Mesenchymal stem cell (in vitro differentiated cells and primary cell): Measurements from ENCODE around the gene UPP1.
A peak's percentile ranks its signal among the peaks of the same experiment; 100 is the strongest.

Experiments
- DNase-seq: peaks from one replicate; pipeline ENCODE4 v3.0.0-alpha.2; 2013
- H2AFZ ChIP-seq: one replicate; pipeline ENCODE4 v1.6.1; 2013; ENCODE audit warnings: low read depth, mild to moderate bottlenecking, control low read depth, inconsistent platforms, low read length, moderate library complexity
- H2AK5ac ChIP-seq: 2 replicates; pipeline ENCODE4 v1.6.1; 2013; ENCODE audit warnings: low read length, moderate library complexity, mild to moderate bottlenecking, inconsistent platforms; ENCODE audit not compliant: severe bottlenecking
- H2BK120ac ChIP-seq: one replicate; pipeline ENCODE4 v1.6.1; 2013; ENCODE audit warnings: low read depth, mild to moderate bottlenecking, inconsistent platforms, low read length, moderate library complexity
- H2BK12ac ChIP-seq, 2 experiments: one replicate each; pipeline ENCODE4 v1.6.1; 2013; ENCODE audit warnings: inconsistent platforms in 2 of 2, low read length in 2 of 2, mild to moderate bottlenecking in 2 of 2, moderate library complexity in 2 of 2, control low read depth in 1 of 2
- H2BK15ac ChIP-seq: one replicate; pipeline ENCODE4 v1.6.1; 2013; ENCODE audit warnings: mild to moderate bottlenecking, low read depth, inconsistent platforms; ENCODE audit not compliant: poor library complexity, severe bottlenecking
- H2BK5ac ChIP-seq: 2 replicates; pipeline ENCODE4 v1.6.1; 2013; ENCODE audit warnings: low read depth, mild to moderate bottlenecking, low read length, control low read depth, inconsistent platforms; ENCODE audit not compliant: poor library complexity, severe bottlenecking
- H3K14ac ChIP-seq, 2 experiments: one replicate each; pipeline ENCODE4 v1.6.1; 2013; ENCODE audit warnings: inconsistent platforms in 2 of 2, low read length in 2 of 2, control low read depth in 1 of 2, mild to moderate bottlenecking in 1 of 2, moderate library complexity in 1 of 2
- H3K18ac ChIP-seq, 2 experiments: one replicate each; pipeline ENCODE4 v1.6.1; 2013; ENCODE audit warnings: inconsistent platforms in 2 of 2, low read length in 2 of 2, control low read depth in 1 of 2, low read depth in 1 of 2, mild to moderate bottlenecking in 1 of 2
- H3K23ac ChIP-seq, 2 experiments: one replicate each; pipeline ENCODE4 v1.6.1; 2013; ENCODE audit warnings: inconsistent platforms in 2 of 2, low read length in 2 of 2, mild to moderate bottlenecking in 2 of 2, moderate library complexity in 2 of 2, control low read depth in 1 of 2
- H3K27ac ChIP-seq: 2 replicates; pipeline ENCODE4 v1.5.1; 2013; ENCODE audit warnings: mild to moderate bottlenecking, moderate library complexity, low read length, control low read depth, inconsistent platforms; ENCODE audit not compliant: poor library complexity, severe bottlenecking
- H3K27me3 ChIP-seq, 2 experiments: 2 replicates each; pipeline versions ENCODE4 v1.6.1 to v1.7.0; 2013; ENCODE audit warnings: low read length in 2 of 2, mild to moderate bottlenecking in 2 of 2, moderate library complexity in 2 of 2, control low read depth in 1 of 2, inconsistent platforms in 1 of 2; ENCODE audit not compliant: control insufficient read depth in 1 of 2, insufficient read depth in 1 of 2
- H3K36me3 ChIP-seq, 2 experiments: 2 replicates each; pipeline versions ENCODE4 v1.6.1 to v1.7.0; 2013; ENCODE audit warnings: low read length in 2 of 2, control low read depth in 1 of 2, inconsistent platforms in 1 of 2, low read depth in 1 of 2, mild to moderate bottlenecking in 1 of 2; ENCODE audit not compliant: insufficient read depth in 2 of 2, control insufficient read depth in 1 of 2
- H3K4ac ChIP-seq, 2 experiments: one replicate each; pipeline ENCODE4 v1.6.1; 2013; ENCODE audit warnings: inconsistent platforms in 2 of 2, low read length in 2 of 2, mild to moderate bottlenecking in 2 of 2, moderate library complexity in 2 of 2, control low read depth in 1 of 2, low read depth in 1 of 2
- H3K4me1 ChIP-seq: 2 replicates; pipeline ENCODE4 v1.6.1; 2013; ENCODE audit warnings: low read depth, low read length, control low read depth; ENCODE audit not compliant: control insufficient read depth, insufficient read depth
- H3K4me2 ChIP-seq: 2 replicates; pipeline ENCODE4 v1.6.1; 2013; ENCODE audit warnings: low read length, mild to moderate bottlenecking, inconsistent platforms; ENCODE audit not compliant: poor library complexity, severe bottlenecking
- H3K4me3 ChIP-seq, 2 experiments: 2 replicates each; pipeline versions ENCODE4 v1.5.1 to v1.7.0; 2013; ENCODE audit warnings: low read length in 2 of 2, mild to moderate bottlenecking in 2 of 2, control low read depth in 1 of 2, low read depth in 1 of 2; ENCODE audit not compliant: insufficient read depth in 1 of 2
- H3K79me1 ChIP-seq: replicated peaks from 2 replicates; pipeline ENCODE4 v1.6.1; 2013; ENCODE audit warnings: mild to moderate bottlenecking, control low read depth, low read length, inconsistent platforms; ENCODE audit not compliant: poor library complexity, severe bottlenecking
- H3K9ac ChIP-seq: 2 replicates; pipeline ENCODE4 v1.7.0; 2013; ENCODE audit warnings: mild to moderate bottlenecking, low read length, moderate library complexity
- H3K9me3 ChIP-seq: 2 replicates; pipeline ENCODE4 v1.7.0; 2013; ENCODE audit warnings: mild to moderate bottlenecking, low read length; ENCODE audit not compliant: control insufficient read depth
- H4K8ac ChIP-seq: one replicate; pipeline ENCODE4 v1.6.1; 2013; ENCODE audit warnings: inconsistent platforms, mild to moderate bottlenecking, low read length, moderate library complexity
- H4K91ac ChIP-seq: one replicate; pipeline ENCODE4 v1.6.1; 2013; ENCODE audit warnings: mild to moderate bottlenecking, low read length, inconsistent platforms
- whole genome bisulfite sequencing: methylation state at CpG from one replicate; pipeline ENCODE4 v1.1.7; 2013; ENCODE audit warnings: mixed read lengths; 5-methylcytosine and 5-hydroxymethylcytosine counted together

UPP1 gene

DNA sequence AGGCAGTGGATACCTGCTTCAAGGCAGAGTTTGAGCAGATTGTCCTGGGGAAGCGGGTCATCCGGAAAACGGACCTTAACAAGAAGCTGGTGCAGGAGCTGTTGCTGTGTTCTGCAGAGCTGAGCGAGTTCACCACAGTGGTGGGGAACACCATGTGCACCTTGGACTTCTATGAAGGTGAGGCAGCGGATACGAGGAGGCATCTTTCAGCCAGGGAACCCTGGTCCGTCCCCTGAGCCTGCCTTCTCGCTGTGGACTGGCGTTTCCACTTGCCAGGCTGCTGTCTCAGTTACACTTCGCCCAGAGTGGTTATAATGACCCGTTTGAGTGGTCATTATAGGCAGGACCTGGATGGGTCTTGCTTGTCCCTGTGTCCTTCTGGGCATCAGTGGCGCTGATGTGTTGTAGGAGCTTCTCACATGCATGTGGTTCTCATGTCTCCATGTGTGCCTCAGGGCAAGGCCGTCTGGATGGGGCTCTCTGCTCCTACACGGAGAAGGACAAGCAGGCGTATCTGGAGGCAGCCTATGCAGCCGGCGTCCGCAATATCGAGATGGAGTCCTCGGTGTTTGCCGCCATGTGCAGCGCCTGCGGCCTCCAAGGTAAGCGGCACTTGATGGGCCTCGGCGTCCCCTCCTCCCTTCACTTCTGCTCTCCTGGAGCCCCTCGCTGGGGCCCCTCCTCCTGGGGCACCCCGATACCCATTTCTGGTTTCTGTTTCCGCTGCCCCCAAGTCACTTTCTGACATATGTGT, 18.0 kb downstream of the UPP1 start:
- Histone ChIP-seq H3K23ac (no peak overlapping the region), H3K9me3 (no peaks in the 10 kb centered on the region), H2BK15ac (no peak overlapping the region), H3K79me1 (peaks cover 6% of the 10 kb centered on the region), H3K18ac (no peak overlapping the region), H3K4me1 (peaks cover 6% of the 10 kb centered on the region), H3K9ac (no peak overlapping the region), H4K91ac (no peak overlapping the region), H3K36me3 (peaks cover 48 to 74% of the 10 kb centered on the region in 2 experiments), H2BK5ac (no peak overlapping the region), H3K4me2 (no peak overlapping the region), H2BK120ac (no peak overlapping the region), H3K27ac (no peak overlapping the region), H4K8ac (no peak overlapping the region), H2BK12ac (no peak overlapping the region), H3K14ac (no peak overlapping the region), H3K4ac (no peak overlapping the region), H3K4me3 (no peak overlapping the region), H2AK5ac (no peak overlapping the region), H2AFZ (no peak overlapping the region), H3K27me3 (no peaks in the 10 kb centered on the region)
- WGBS: 97% methylated on average over 29 of the region's 29 CpGs
- no peak for DNase-seq

DNA sequence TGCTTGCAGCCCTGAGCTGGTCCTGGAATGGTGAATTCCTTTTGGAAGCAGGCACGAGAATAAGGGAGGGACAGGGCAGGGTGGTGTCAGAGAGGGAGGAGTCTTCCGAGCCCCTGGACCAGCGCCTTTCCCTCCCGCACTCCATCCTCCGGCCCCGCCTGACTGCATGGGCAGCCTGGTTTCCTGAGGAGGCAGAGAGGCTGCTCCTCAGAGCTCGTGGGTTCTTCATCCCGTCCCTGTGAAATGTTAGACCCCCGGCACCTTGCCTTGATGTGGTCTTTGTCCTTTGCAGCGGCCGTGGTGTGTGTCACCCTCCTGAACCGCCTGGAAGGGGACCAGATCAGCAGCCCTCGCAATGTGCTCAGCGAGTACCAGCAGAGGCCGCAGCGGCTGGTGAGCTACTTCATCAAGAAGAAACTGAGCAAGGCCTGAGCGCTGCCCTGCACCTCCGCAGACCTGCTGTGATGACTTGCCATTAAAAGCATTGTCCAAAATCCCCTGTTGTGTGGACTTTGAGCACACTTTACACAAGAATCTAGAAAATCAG, 18.9 kb downstream of the UPP1 start:
- Histone ChIP-seq H3K27me3 (no peaks in the 10 kb centered on the region), H3K14ac (no peak overlapping the region), H4K91ac (no peak overlapping the region), H4K8ac (no peak overlapping the region), H3K79me1 (peaks cover 2% of the 10 kb centered on the region), H2AFZ (no peak overlapping the region), H3K36me3 (peaks cover 42 to 65% of the 10 kb centered on the region in 2 experiments), H3K4ac (no peak overlapping the region), H3K4me2 (no peak overlapping the region), H3K23ac (no peak overlapping the region), H3K27ac (no peak overlapping the region), H2BK15ac (no peak overlapping the region), H3K9ac (no peak overlapping the region), H3K4me1 (peaks cover 8% of the 10 kb centered on the region), H3K18ac (no peak overlapping the region), H2BK5ac (no peak overlapping the region), H2BK12ac (no peak overlapping the region), H3K9me3 (no peaks in the 10 kb centered on the region), H3K4me3 (no peak overlapping the region), H2AK5ac (no peak overlapping the region), H2BK120ac (no peak overlapping the region)
- no peak for DNase-seq
- WGBS: 94% methylated on average over 18 of the region's 18 CpGs

DNA sequence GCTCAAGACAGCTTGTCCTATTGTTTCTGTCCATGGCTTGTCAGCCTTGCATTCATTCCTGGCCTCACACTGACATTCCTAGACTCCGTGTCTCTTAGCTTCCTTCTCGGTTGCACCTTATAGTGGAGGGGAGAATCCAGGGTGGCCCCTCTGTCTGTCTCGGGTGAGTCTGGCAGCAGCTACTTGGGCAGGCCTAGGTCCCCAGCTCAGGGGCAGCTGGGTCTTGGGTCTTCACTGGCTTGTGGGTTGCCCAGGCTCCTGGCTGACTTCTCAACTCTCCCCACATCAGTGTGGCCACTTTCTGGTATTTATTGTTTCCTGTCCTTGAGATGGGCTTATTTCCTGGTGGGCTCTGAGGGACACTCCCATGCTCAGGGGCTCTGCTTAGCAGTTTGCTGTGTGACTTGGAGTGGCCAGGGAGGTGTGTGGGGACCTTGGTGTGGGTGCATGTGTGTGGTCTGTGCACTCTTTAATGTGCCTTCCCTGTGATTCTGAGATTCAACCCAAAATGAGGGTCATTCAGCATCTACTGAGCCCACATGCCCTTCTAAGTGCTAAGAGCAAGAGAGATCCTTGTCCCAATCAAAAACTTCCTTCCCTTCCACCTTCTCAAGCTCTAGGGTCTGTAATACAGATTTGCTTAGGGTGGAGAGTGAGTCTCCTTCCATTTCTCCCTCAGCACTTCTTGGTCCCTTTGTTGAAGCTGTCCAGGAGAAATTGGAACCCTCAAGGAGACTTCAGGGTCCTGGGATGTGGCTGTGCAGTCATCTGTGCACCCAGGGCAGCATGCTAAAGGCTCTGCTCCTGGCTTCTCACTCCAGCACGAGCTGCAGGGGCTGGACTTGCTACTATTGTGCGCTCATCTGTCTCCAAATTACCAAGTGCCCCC, 20.1 kb downstream of the UPP1 start:
- no peak overlapping the region for H3K23ac ChIP-seq
- no peak overlapping the region for H3K4me2 ChIP-seq
- WGBS: 86% methylated on average over 5 of the region's 5 CpGs
- H3K27ac ChIP-seq: no peak overlapping the region
- H2BK12ac ChIP-seq: no peak overlapping the region
- DNase-seq: no peak
- H3K4me3 ChIP-seq: no peak overlapping the region
- H3K36me3 ChIP-seq: peaks cover 33 to 54% of the 10 kb centered on the region in 2 experiments
- peaks cover 1% of the 10 kb centered on the region for H3K79me1 ChIP-seq
- H3K4ac ChIP-seq: no peak overlapping the region
- no peaks in the 10 kb centered on the region for H3K9me3 ChIP-seq
- no peak overlapping the region for H2BK5ac ChIP-seq
- H2BK120ac ChIP-seq: no peak overlapping the region
- no peak overlapping the region for H2AK5ac ChIP-seq
- peaks cover 10% of the 10 kb centered on the region for H3K4me1 ChIP-seq
- no peak overlapping the region for H4K8ac ChIP-seq
- H4K91ac ChIP-seq: peak overlapping the region; percentile 18
- no peaks in the 10 kb centered on the region for H3K27me3 ChIP-seq
- H2AFZ ChIP-seq: no peak overlapping the region
- H3K14ac ChIP-seq: no peak overlapping the region
- no peak overlapping the region for H2BK15ac ChIP-seq
- no peak overlapping the region for H3K18ac ChIP-seq
- no peak overlapping the region for H3K9ac ChIP-seq
